Transverse colon (tissue), 4 donors: Measurements from ENCODE around the gene MAP1A. TPM values are rescaled to one million over a fixed set of nuclear protein-coding genes. Genes with fewer than 3 reads are reported as not detected.
"Not testable (repeated sequence)": the region's sequence is repeated elsewhere in the genome, so short reads cannot be mapped to it uniquely, and the experiment has no call there.

Experiments used
- DNase-seq: peaks from one replicate; pipeline ENCODE4 v3.0.0-alpha.2; 2019
- H3K27ac ChIP-seq, 4 donors: fragments of 200-600 bp; sonication (generic); 2 replicates each; pipeline ENCODE4 v1.5.1; 2016 to 2018; ENCODE audit warnings: inconsistent platforms in 4 of 4
- H3K27me3 ChIP-seq: fragments of 200-600 bp; sonication (generic); 2 replicates; pipeline ENCODE4 v1.5.1; 2017; ENCODE audit warnings: inconsistent platforms
- H3K36me3 ChIP-seq, 4 donors: fragments of 200-600 bp; sonication (generic); 2 replicates each; pipeline ENCODE4 v1.5.1; 2017 to 2019; ENCODE audit warnings: inconsistent platforms in 4 of 4
- H3K4me1 ChIP-seq, 4 donors: fragments of 200-600 bp; sonication (generic); 2 replicates each; pipeline ENCODE4 v1.5.1; 2017 to 2020; ENCODE audit warnings: inconsistent platforms in 4 of 4
- H3K4me3 ChIP-seq, 4 donors: fragments of 200-600 bp; sonication (generic); 1 replicate in 1 of 4; 2 replicates in 3 of 4; pipeline versions ENCODE4 v1.5.1 to v1.6.1; 2017 to 2019; ENCODE audit warnings: inconsistent platforms in 4 of 4
- H3K9me3 ChIP-seq, 2 donors: fragments of 200-600 bp; sonication (generic); 2 replicates each; pipeline ENCODE4 v1.5.1; 2017 to 2019; ENCODE audit warnings: inconsistent platforms in 2 of 2
- CTCF ChIP-seq, 5 experiments: fragments of 200-600 bp in 3 of 5; fragments of 450-650 bp in 2 of 5; sonication (generic) in 3 of 5; IDR thresholded peaks; 1 replicate in 2 of 5; 2 replicates in 3 of 5; pipeline ENCODE4 v1.5.1; 2016 to 2017; ENCODE audit warnings: antibody characterized with exemption in 5 of 5, inconsistent platforms in 3 of 5, mild to moderate bottlenecking in 2 of 5, moderate library complexity in 1 of 5
- EP300 ChIP-seq: sonication (generic); formaldehyde crosslinking; IDR thresholded peaks from one replicate; pipeline ENCODE4 v1.6.1; 2017; ENCODE audit warnings: antibody characterized with exemption, low read depth
- POLR2A ChIP-seq: fragments of 450-650 bp; IDR thresholded peaks from one replicate; pipeline ENCODE4 v1.6.1; 2016; ENCODE audit warnings: antibody characterized with exemption, mild to moderate bottlenecking, moderate library complexity
- POLR2AphosphoS5 ChIP-seq, 3 donors: sonication (generic); formaldehyde crosslinking; IDR thresholded peaks; one replicate each; pipeline ENCODE4 v1.6.1; 2016; ENCODE audit warnings: antibody characterized with exemption in 3 of 3
- whole genome bisulfite sequencing, 2 donors: methylation state at CpG; one replicate each; pipeline ENCODE4 v1.1.5; 2018; ENCODE audit warnings: low coverage in 1 of 2; 5-methylcytosine and 5-hydroxymethylcytosine counted together
- in situ Hi-C, 4 donors: fragments of 200-750 bp; cut with MboI; loops; one replicate each; pipeline versions ENCODE4 v1.15.0 to v1.15.1; 2017; ENCODE audit warnings: low sequenced_read_pairs in 3 of 4, low pct_ligation_motif_present in 1 of 4, low pct_unique_long_range_greater_than_20kb in 1 of 4
- intact Hi-C: fragments of 100-400 bp; cut with DNase I; formaldehyde crosslinking; loops from one replicate; pipeline ENCODE4 v1.15.1; 2023; ENCODE audit warnings: low total_unique reads
- total RNA-seq, 4 donors: library from RNA; depleted of rRNA; stranded (reverse); fragments of >200 nt; gene quantifications; one replicate each; pipeline ENCODE4 v1.1.0, GENCODE V29; 2016

The MAP1A gene
- total RNA-seq, 4 donors from 2014 or later: 6.3 to 14.6 (median 9.8) TPM

GRCh38 chr15:43531018-43531670 lies 13.7 kb downstream of the MAP1A start:
- 29 to 32% methylated on average over 5 to 7 of the region's 7 CpGs for WGBS, 2 donors
- Histone ChIP-seq H3K27ac (no peak overlapping the region), H3K4me3 (no peak overlapping the region), H3K27me3 (no peaks in the 10 kb centered on the region), H3K9me3 (no peaks in the 10 kb centered on the region), H3K36me3 (no peaks in the 10 kb centered on the region), H3K4me1 (peaks cover 0 to 21% (median 10%) of the 10 kb centered on the region in 4 donors)
- TF ChIP-seq POLR2A (no peak), EP300 (no peak), CTCF (IDR thresholded peaks at IDR 0.05) (no peak), POLR2AphosphoS5 (IDR thresholded peaks at IDR 0.05) (no peak)
- intact Hi-C loops: no loop called here
- in situ Hi-C loops: no loop called here
- no peak for DNase-seq

GRCh38 chr15:43532826-43533225 lies 15.4 kb downstream of the MAP1A start:
- intact Hi-C loops, in situ Hi-C loops, DNase-seq, H3K4me3 ChIP-seq, H3K9me3 ChIP-seq, H3K36me3 ChIP-seq, H3K27me3 ChIP-seq: not testable (repeated sequence)
- Histone ChIP-seq H3K4me1 (peaks cover 0 to 21% (median 10%) of the 10 kb centered on the region in 4 donors), H3K27ac (peak overlapping the region in 1 of 4 donors; percentile 8)
- WGBS, 2 donors: 48 to 60% methylated on average over 2 to 5 of the region's 5 CpGs

- H3K36me3 ChIP-seq: no peaks in the 10 kb centered on the region
- peaks cover 0 to 21% (median 10%) of the 10 kb centered on the region in 4 donors for H3K4me1 ChIP-seq
- 86% methylated on average over 3 of the region's 3 CpGs; no CpG with 5 or more reads in 1 of the 2 donors for WGBS, 2 donors
- in situ Hi-C loops: no loop called here
- no peaks in the 10 kb centered on the region for H3K9me3 ChIP-seq
- DNase-seq: no peak
- H3K4me3 ChIP-seq: no peak overlapping the region
- intact Hi-C loops: no loop called here
- no peak overlapping the region for H3K27ac ChIP-seq
- no peak for TF ChIP-seq EP300
- TF ChIP-seq POLR2AphosphoS5 (IDR thresholded peaks at IDR 0.05): no peak
- TF ChIP-seq CTCF (IDR thresholded peaks at IDR 0.05): no peak
- TF ChIP-seq POLR2A: no peak
- no peaks in the 10 kb centered on the region for H3K27me3 ChIP-seq
Measured at GRCh38 chr15:43534897-43535296, 17.5 kb downstream of the MAP1A start.

DNA sequence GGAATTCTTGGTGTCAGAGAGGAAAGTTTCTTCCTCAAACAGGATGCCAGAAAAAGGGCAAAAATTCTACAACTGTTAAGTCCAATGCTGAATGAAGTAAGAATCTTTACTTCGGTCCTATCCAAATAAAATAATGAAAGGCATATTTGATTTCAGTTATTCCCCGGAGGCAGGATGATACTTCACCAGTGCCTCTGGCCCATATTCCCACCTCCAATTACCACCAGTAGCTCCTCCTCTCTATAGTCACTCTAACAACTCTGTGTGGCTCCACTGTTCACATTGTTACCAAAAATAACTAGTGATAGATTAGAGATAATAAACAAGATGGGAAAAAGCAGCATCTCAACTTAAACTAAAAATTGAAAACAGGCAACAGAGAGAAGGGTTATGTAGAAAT lies 20.7 kb downstream of the MAP1A start:
- Histone ChIP-seq H3K36me3 (no peaks in the 10 kb centered on the region), H3K27me3 (no peaks in the 10 kb centered on the region), H3K9me3 (no peaks in the 10 kb centered on the region), H3K4me1 (peaks cover 0 to 4% (median 1%) of the 10 kb centered on the region in 4 donors), H3K4me3 (no peak overlapping the region), H3K27ac (no peak overlapping the region)
- intact Hi-C loops: no loop called here
- in situ Hi-C loops: no loop called here
- 80 to 89% methylated on average over 1 to 2 of the region's 2 CpGs for WGBS, 2 donors
- TF ChIP-seq POLR2A: no peak
- TF ChIP-seq EP300: no peak
- TF ChIP-seq POLR2AphosphoS5 (IDR thresholded peaks at IDR 0.05): no peak
- no peak for TF ChIP-seq CTCF (IDR thresholded peaks at IDR 0.05)
- DNase-seq: no peak

DNA sequence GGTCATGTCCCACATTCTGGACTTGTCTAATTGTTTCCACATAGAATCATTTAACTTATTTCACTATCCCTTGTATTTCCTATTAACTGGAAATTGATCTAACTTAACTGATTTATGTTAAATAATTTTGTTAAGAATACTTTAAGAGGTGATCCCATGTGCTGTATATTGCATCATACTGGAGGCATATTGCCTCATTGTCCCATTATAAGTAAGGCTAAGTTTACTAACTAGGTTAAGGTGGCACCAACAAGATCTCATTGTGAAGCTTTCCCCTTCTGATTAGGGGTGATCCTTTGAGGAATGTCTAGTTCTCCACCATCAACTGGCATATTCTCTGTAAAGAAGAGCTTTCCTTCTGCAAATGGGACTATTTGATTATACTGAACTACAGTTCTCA lies 24.4 kb downstream of the MAP1A start:
- in situ Hi-C loops: no loop called here
- Histone ChIP-seq H3K27me3 (no peaks in the 10 kb centered on the region), H3K27ac (no peak overlapping the region), H3K36me3 (no peaks in the 10 kb centered on the region), H3K4me3 (no peak overlapping the region), H3K9me3 (no peaks in the 10 kb centered on the region), H3K4me1 (no peaks in the 10 kb centered on the region)
- no peak for TF ChIP-seq POLR2AphosphoS5 (IDR thresholded peaks at IDR 0.05)
- no peak for TF ChIP-seq CTCF (IDR thresholded peaks at IDR 0.05)
- TF ChIP-seq POLR2A: no peak
- TF ChIP-seq EP300: no peak
- intact Hi-C loops: no loop called here
- DNase-seq: no peak
